ENCODE data around the gene CPHXL. TPM values are rescaled to one million over a fixed set of nuclear protein-coding genes. Genes with fewer than 3 reads are reported as not detected.

CPHXL gene
- total and polyA plus RNA-seq, 2 of the 4 experiments (the other 2 are of a cell fraction) = not detected

DNA sequence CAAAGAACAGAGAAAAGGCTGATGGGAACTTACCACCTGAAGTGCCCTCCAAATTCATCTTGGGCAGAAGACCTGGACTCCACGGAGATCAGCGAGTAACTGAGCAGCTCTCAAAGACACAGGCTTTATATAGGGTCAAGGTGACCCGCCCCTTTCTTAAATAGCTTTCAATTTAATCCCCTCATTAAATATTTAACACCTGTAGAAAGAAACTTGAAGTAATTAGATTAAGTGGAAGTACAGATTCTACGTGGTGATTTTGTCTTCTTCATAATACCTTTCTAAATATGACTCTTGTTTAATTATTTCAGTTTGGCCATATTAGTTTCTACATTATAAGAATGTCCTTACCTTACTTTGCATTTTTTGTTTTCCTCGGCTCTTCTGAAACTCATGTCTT is 24.9 kb downstream of the CPHXL start, which contains the start of gene DUXB:
Gene DUXB, minus strand, starts transcription at position 101 of the 400 bp plus-strand sequence. Its CDS starts 43 bp downstream, at position 58.
- Histone ChIP-seq H3K23ac (ENCODE audit: low read depth, low read length) (no peak within 1 kb of the TSS), H2AK9ac (replicated peaks; ENCODE audit: low read depth, low read length, poor library complexity) (no peak within 1 kb of the TSS), H3K27ac (ENCODE audit: insufficient read depth, low read length) (no peak within 1 kb of the TSS), H4K91ac (ENCODE audit: insufficient read depth, low read depth, low read length) (no peak within 1 kb of the TSS), H3K56ac (ENCODE audit: extremely low read depth, insufficient read depth, low read length) (no peak within 1 kb of the TSS), H2BK20ac (ENCODE audit: low read depth, low read length) (no peak within 1 kb of the TSS), H3K14ac (replicated peaks; ENCODE audit: low read depth, low read length) (no peak within 1 kb of the TSS), H3K9me1 (ENCODE audit: insufficient read depth, low read length) (no peaks in the 10 kb centered on the region), H4K5ac (ENCODE audit: low read depth, low read length) (no peak within 1 kb of the TSS), H2AK5ac (ENCODE audit: low read depth, low read length) (no peak within 1 kb of the TSS), H3K4ac (ENCODE audit: low read depth, low read length) (no peak within 1 kb of the TSS), H3K4me3 (ENCODE audit: insufficient read depth, low read depth, low read length) (no peak within 1 kb of the TSS), H3K9me3 (ENCODE audit: control insufficient read depth, insufficient read depth, low read length) (no peaks in the 10 kb centered on the region), H3K79me1 (ENCODE audit: low read depth in 1 of 2, low read length in 2 of 2) (no peaks in the 10 kb centered on the region), H3K27me3 (ENCODE audit: control insufficient read depth, insufficient read depth, low read length) (no peaks in the 10 kb centered on the region), H3K4me2 (ENCODE audit: low read depth, low read length) (no peak within 1 kb of the TSS), H4K20me1 (ENCODE audit: insufficient read depth, low read length) (no peaks in the 10 kb centered on the region), H2BK5ac (ENCODE audit: low read depth, low read length, poor library complexity, severe bottlenecking) (no peak within 1 kb of the TSS), H4K8ac (ENCODE audit: low read depth in 2 of 2, low read length in 2 of 2) (no peak within 1 kb of the TSS), H3K36me3 (ENCODE audit: control insufficient read depth, insufficient read depth, low read length) (no peaks in the 10 kb centered on the region), H2BK15ac (ENCODE audit: low read depth, low read length) (no peak within 1 kb of the TSS), H2BK120ac (ENCODE audit: low read depth, low read length) (no peak within 1 kb of the TSS), H2AFZ (replicated peaks; ENCODE audit: low read length, poor library complexity) (no peak within 1 kb of the TSS), H3K4me1 (ENCODE audit: control insufficient read depth, insufficient read depth, low read length) (no peaks in the 10 kb centered on the region), H3K9ac (ENCODE audit: low read depth, low read length) (no peak within 1 kb of the TSS), H3K18ac (ENCODE audit: low read depth, low read length) (no peak within 1 kb of the TSS)
- ATAC-seq (ENCODE audit: low read depth) (no peak), DNase-seq (no peak)
- in situ Hi-C loops (cut with MboI; ENCODE audit: low sequenced_read_pairs) = no loop called here
- ChIA-PET POLR2A (ENCODE audit: unreplicated experiment) (no interaction called here), CTCF (no interaction called here)
- TF ChIP-seq NFE2L2 (IDR thresholded peaks at IDR 0.05; ENCODE audit: low read depth, low read length) (no peak), MXI1 (IDR thresholded peaks at IDR 0.05; ENCODE audit: borderline replicate concordance, low read depth, low read length) (no peak), POLR2A (IDR thresholded peaks at IDR 0.05; ENCODE audit: low read depth, low read length) (no peak), BHLHE40 (IDR thresholded peaks at IDR 0.05; ENCODE audit: low read depth, low read length) (no peak), MAZ (IDR thresholded peaks at IDR 0.05; ENCODE audit: borderline replicate concordance, low read depth, low read length) (no peak), RCOR1 (IDR thresholded peaks at IDR 0.05; ENCODE audit: insufficient replicate concordance, low read length) (no peak), RFX5 (IDR thresholded peaks at IDR 0.05; ENCODE audit: low read depth, low read length) (no peak), RAD21 (IDR thresholded peaks at IDR 0.05; ENCODE audit: low read length) (no peak), MAFK (IDR thresholded peaks at IDR 0.05; ENCODE audit: low read depth, low read length) (no peak), FOS (IDR thresholded peaks at IDR 0.05; ENCODE audit: low read depth, low read length) (no peak), SMC3 (IDR thresholded peaks at IDR 0.05; ENCODE audit: low read depth, low read length) (no peak), CHD1 (IDR thresholded peaks at IDR 0.05; ENCODE audit: low read depth, low read length) (no peak), CEBPB (IDR thresholded peaks at IDR 0.05; ENCODE audit: low read depth, low read length) (no peak)
- TF ChIP-seq, protein P1, sequence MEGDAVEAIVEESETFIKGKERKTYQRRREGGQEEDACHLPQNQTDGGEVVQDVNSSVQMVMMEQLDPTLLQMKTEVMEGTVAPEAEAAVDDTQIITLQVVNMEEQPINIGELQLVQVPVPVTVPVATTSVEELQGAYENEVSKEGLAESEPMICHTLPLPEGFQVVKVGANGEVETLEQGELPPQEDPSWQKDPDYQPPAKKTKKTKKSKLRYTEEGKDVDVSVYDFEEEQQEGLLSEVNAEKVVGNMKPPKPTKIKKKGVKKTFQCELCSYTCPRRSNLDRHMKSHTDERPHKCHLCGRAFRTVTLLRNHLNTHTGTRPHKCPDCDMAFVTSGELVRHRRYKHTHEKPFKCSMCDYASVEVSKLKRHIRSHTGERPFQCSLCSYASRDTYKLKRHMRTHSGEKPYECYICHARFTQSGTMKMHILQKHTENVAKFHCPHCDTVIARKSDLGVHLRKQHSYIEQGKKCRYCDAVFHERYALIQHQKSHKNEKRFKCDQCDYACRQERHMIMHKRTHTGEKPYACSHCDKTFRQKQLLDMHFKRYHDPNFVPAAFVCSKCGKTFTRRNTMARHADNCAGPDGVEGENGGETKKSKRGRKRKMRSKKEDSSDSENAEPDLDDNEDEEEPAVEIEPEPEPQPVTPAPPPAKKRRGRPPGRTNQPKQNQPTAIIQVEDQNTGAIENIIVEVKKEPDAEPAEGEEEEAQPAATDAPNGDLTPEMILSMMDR (conservative IDR thresholded peaks at IDR 0.05; ENCODE audit: low read depth, low read length) = no peak
- TF ChIP-seq, protein P2, sequence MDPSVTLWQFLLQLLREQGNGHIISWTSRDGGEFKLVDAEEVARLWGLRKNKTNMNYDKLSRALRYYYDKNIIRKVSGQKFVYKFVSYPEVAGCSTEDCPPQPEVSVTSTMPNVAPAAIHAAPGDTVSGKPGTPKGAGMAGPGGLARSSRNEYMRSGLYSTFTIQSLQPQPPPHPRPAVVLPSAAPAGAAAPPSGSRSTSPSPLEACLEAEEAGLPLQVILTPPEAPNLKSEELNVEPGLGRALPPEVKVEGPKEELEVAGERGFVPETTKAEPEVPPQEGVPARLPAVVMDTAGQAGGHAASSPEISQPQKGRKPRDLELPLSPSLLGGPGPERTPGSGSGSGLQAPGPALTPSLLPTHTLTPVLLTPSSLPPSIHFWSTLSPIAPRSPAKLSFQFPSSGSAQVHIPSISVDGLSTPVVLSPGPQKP (IDR thresholded peaks at IDR 0.05; ENCODE audit: borderline replicate concordance, low read depth, low read length) = no peak
- TF ChIP-seq, protein P3, sequence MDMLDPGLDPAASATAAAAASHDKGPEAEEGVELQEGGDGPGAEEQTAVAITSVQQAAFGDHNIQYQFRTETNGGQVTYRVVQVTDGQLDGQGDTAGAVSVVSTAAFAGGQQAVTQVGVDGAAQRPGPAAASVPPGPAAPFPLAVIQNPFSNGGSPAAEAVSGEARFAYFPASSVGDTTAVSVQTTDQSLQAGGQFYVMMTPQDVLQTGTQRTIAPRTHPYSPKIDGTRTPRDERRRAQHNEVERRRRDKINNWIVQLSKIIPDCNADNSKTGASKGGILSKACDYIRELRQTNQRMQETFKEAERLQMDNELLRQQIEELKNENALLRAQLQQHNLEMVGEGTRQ (IDR thresholded peaks at IDR 0.05; ENCODE audit: low read depth, low read length) = no peak
- dilution Hi-C loops (cut with HindIII; ENCODE audit: low sequenced_read_pairs, unreplicated experiment) = no loop called here
- no TSS peak for BruUV-seq (replicated peaks)
- WGBS, 2 experiments (ENCODE audit: extremely low coverage in 2 of 2, insufficient read length in 1 of 2) = 80% methylated on average over 1 of the region's 5 CpGs; no CpG with 5 or more reads in 1 of the 2 experiments
- intact Hi-C loops (cut with micrococcal nuclease) = no loop called here

Measured in IMR-90 (cell line).